ENCODE results near the gene CHGA.

CHGA gene

GRCh38 chr14:92888896-92889295, 34.1 kb upstream of the CHGA start:
- Histone ChIP-seq H3K27me3 (ENCODE audit: low read depth, low read length) (peaks cover 9% of the 10 kb centered on the region), H3K27ac (ENCODE audit: low read length) (no peak overlapping the region), H3K4me1 (ENCODE audit: control insufficient read depth in 1 of 2, insufficient read depth in 2 of 2, low read length in 2 of 2) (no peaks in the 10 kb centered on the region), H3K36me3 (ENCODE audit: control insufficient read depth in 1 of 2, insufficient read depth in 2 of 2, low read length in 2 of 2) (no peaks in the 10 kb centered on the region), H3K4me3 (ENCODE audit: low read depth in 1 of 2, low read length in 2 of 2) (no peak overlapping the region), H3K9me3 (ENCODE audit: control insufficient read depth in 1 of 2, low read length in 2 of 2) (peaks cover 10 to 13% of the 10 kb centered on the region in 2 donors)

GRCh38 chr14:92890830-92891588, 31.9 kb upstream of the CHGA start:
- Histone ChIP-seq H3K27ac (ENCODE audit: low read length) (no peak overlapping the region), H3K9me3 (ENCODE audit: control insufficient read depth in 1 of 2, low read length in 2 of 2) (peaks cover 10 to 22% of the 10 kb centered on the region in 2 donors), H3K4me1 (ENCODE audit: control insufficient read depth in 1 of 2, insufficient read depth in 2 of 2, low read length in 2 of 2) (no peaks in the 10 kb centered on the region), H3K27me3 (ENCODE audit: low read depth, low read length) (no peaks in the 10 kb centered on the region), H3K36me3 (ENCODE audit: control insufficient read depth in 1 of 2, insufficient read depth in 2 of 2, low read length in 2 of 2) (no peaks in the 10 kb centered on the region), H3K4me3 (ENCODE audit: low read depth in 1 of 2, low read length in 2 of 2) (no peak overlapping the region)

GRCh38 chr14:92892589-92892988, 30.4 kb upstream of the CHGA start:
- Histone ChIP-seq H3K27me3 (ENCODE audit: low read depth, low read length) (no peaks in the 10 kb centered on the region), H3K36me3 (ENCODE audit: control insufficient read depth in 1 of 2, insufficient read depth in 2 of 2, low read length in 2 of 2) (no peaks in the 10 kb centered on the region), H3K27ac (ENCODE audit: low read length) (no peak overlapping the region), H3K4me1 (ENCODE audit: control insufficient read depth in 1 of 2, insufficient read depth in 2 of 2, low read length in 2 of 2) (no peaks in the 10 kb centered on the region), H3K9me3 (ENCODE audit: control insufficient read depth in 1 of 2, low read length in 2 of 2) (peaks cover 10 to 22% of the 10 kb centered on the region in 2 donors), H3K4me3 (ENCODE audit: low read depth in 1 of 2, low read length in 2 of 2) (no peak overlapping the region)

DNA sequence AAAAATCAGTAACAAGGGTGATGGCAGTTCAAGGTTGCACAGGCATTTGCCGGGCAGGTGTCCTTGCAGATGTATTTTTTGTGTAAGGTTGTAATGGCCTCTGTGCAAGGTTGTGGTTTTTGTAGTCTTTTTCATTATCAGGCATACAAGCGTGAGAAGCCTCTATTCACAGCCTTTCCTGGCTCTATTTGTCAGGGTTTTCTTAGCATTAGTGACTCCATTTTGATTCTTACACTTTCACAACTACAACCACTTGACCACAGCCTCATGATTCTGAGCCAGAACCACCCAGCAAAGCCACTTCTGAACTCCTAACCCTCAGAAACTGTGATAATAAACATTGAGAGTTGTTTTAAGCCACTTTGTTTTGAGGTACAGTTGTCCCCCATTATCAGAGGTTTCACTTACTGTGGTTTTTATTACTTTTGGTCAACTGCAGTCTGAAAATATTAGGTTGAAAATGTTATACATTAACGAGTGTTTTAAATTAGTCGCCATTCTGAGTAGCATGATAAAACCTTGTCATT, 27.5 kb upstream of the CHGA start:
- Histone ChIP-seq H3K27ac (ENCODE audit: low read length) (no peak overlapping the region), H3K36me3 (ENCODE audit: control insufficient read depth in 1 of 2, insufficient read depth in 2 of 2, low read length in 2 of 2) (no peaks in the 10 kb centered on the region), H3K4me3 (ENCODE audit: low read depth in 1 of 2, low read length in 2 of 2) (no peak overlapping the region), H3K27me3 (ENCODE audit: low read depth, low read length) (no peaks in the 10 kb centered on the region), H3K9me3 (ENCODE audit: control insufficient read depth in 1 of 2, low read length in 2 of 2) (peaks cover 10 to 19% of the 10 kb centered on the region in 2 donors), H3K4me1 (ENCODE audit: control insufficient read depth in 1 of 2, insufficient read depth in 2 of 2, low read length in 2 of 2) (no peaks in the 10 kb centered on the region)

DNA sequence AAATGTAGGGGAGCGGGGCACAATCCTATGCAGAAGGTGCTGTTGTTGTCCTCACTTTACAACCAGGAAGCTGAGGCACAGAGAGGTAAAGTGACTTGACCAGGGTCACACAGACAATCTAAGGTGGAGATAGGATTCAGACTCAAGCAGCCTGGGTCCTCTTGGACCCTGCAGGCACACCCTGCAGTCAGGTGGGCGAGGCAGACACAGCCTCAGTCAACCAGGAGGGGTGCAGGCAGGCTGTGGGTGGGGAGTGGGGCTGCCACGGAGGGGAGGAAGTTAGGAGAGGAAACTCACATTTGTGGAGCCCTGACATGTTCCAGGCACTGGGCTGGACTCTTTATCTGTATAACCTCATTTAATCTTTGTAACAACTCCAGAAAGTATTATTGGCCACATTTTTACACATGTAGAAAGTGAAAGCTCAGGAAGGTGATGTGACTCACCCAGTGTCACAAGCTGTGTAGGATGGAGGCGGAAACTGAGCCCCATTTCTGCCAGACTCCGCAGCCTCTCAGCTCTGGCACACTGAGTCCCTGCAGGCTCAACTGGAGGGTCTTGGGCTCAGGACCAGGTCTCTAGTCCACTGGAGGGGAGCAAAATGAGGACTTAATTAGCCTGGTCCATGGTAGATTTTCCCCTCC, 24.9 kb upstream of the CHGA start:
- no peaks in the 10 kb centered on the region for H3K27me3 ChIP-seq (ENCODE audit: low read depth, low read length)
- H3K4me3 ChIP-seq (ENCODE audit: low read depth in 1 of 2, low read length in 2 of 2): no peak overlapping the region
- peaks cover 4 to 14% of the 10 kb centered on the region in 2 donors for H3K9me3 ChIP-seq (ENCODE audit: control insufficient read depth in 1 of 2, low read length in 2 of 2)
- H3K36me3 ChIP-seq (ENCODE audit: control insufficient read depth in 1 of 2, insufficient read depth in 2 of 2, low read length in 2 of 2): no peaks in the 10 kb centered on the region
- H3K27ac ChIP-seq (ENCODE audit: low read length): no peak overlapping the region
- no peaks in the 10 kb centered on the region for H3K4me1 ChIP-seq (ENCODE audit: control insufficient read depth in 1 of 2, insufficient read depth in 2 of 2, low read length in 2 of 2)

DNA sequence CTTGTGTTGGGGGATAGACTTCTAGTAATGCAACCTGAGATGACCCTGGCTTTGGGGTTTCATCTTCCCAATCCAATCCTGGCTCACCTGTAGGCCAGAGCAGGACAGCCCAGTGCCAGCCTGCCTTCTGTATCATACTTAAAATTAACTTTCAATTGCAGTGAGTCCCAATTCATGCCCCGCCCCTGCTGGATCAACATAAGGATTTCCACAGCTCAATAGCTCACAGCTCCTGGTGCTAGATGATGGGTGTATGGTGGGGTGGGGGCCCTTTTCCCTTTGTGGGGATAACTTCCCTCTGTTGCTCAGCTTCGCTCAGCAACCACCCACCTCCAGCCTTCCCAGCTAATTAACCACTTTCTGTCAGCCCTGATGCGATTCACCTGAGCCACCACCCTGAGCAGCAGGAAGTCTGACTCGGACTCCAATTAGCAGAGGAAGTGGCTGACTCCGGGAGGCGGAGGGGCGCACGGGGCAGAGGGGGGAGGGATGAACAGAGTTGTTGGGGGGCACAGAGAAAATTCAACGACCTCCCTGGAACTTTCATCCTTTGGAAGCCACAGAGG, 24.3 kb upstream of the CHGA start:
- no peak overlapping the region for H3K4me3 ChIP-seq (ENCODE audit: low read depth in 1 of 2, low read length in 2 of 2)
- H3K27ac ChIP-seq (ENCODE audit: low read length): no peak overlapping the region
- peaks cover 0 to 11% of the 10 kb centered on the region in 2 donors for H3K9me3 ChIP-seq (ENCODE audit: control insufficient read depth in 1 of 2, low read length in 2 of 2)
- H3K27me3 ChIP-seq (ENCODE audit: low read depth, low read length): no peaks in the 10 kb centered on the region
- no peaks in the 10 kb centered on the region for H3K36me3 ChIP-seq (ENCODE audit: control insufficient read depth in 1 of 2, insufficient read depth in 2 of 2, low read length in 2 of 2)
- H3K4me1 ChIP-seq (ENCODE audit: control insufficient read depth in 1 of 2, insufficient read depth in 2 of 2, low read length in 2 of 2): no peaks in the 10 kb centered on the region

DNA sequence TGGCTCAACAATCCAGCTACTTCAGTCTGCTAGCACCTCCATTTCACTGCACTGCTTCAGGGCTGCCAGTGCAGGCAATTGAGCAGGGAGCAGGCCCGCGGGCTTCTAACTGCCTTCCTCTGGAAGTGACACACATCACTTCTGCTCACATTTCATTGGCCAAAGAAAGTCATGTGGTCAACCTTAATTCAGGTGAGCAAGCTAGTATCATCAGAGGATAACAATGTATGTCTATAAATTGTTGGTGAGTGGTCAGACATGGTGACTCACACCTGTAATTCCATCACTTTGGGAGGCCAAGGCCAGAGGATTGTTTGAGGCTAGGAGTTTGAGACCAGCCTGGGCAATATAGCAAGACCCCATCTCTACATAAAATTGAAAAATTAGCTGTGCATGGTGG, 22.3 kb upstream of the CHGA start:
- H3K4me1 ChIP-seq (ENCODE audit: control insufficient read depth in 1 of 2, insufficient read depth in 2 of 2, low read length in 2 of 2): no peaks in the 10 kb centered on the region
- no peaks in the 10 kb centered on the region for H3K36me3 ChIP-seq (ENCODE audit: control insufficient read depth in 1 of 2, insufficient read depth in 2 of 2, low read length in 2 of 2)
- no peaks in the 10 kb centered on the region for H3K9me3 ChIP-seq (ENCODE audit: control insufficient read depth in 1 of 2, low read length in 2 of 2)
- no peaks in the 10 kb centered on the region for H3K27me3 ChIP-seq (ENCODE audit: low read depth, low read length)
- H3K27ac ChIP-seq (ENCODE audit: low read length): no peak overlapping the region
- H3K4me3 ChIP-seq (ENCODE audit: low read depth in 1 of 2, low read length in 2 of 2): no peak overlapping the region

DNA sequence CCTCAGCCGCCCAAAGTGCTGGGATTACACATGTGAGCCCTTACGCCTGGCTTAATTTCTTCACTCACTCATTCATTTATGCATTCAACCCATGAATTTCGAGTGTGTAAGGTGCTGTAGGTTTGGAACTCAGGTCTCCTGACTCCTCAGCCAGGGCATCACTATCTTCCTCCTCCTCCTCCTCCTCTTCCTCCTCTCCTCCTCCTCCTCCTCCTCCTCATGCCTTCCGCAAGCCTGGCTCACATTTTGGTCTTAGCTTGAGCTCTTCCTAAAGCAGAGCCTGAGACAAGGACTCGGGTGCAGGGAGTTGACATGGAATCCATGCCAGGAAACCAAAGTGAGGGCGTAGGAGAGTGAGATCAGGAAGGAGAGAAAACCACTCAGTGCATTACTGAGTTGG, 20.8 kb upstream of the CHGA start:
- Histone ChIP-seq H3K27me3 (ENCODE audit: low read depth, low read length) (no peaks in the 10 kb centered on the region), H3K27ac (ENCODE audit: low read length) (no peak overlapping the region), H3K9me3 (ENCODE audit: control insufficient read depth in 1 of 2, low read length in 2 of 2) (no peaks in the 10 kb centered on the region), H3K4me1 (ENCODE audit: control insufficient read depth in 1 of 2, insufficient read depth in 2 of 2, low read length in 2 of 2) (no peaks in the 10 kb centered on the region), H3K4me3 (ENCODE audit: low read depth in 1 of 2, low read length in 2 of 2) (no peak overlapping the region), H3K36me3 (ENCODE audit: control insufficient read depth in 1 of 2, insufficient read depth in 2 of 2, low read length in 2 of 2) (no peaks in the 10 kb centered on the region)

- no peaks in the 10 kb centered on the region for H3K9me3 ChIP-seq (ENCODE audit: control insufficient read depth in 1 of 2, low read length in 2 of 2)
- H3K27ac ChIP-seq (ENCODE audit: low read length): no peak overlapping the region
- no peak overlapping the region for H3K4me3 ChIP-seq (ENCODE audit: low read depth in 1 of 2, low read length in 2 of 2)
- no peaks in the 10 kb centered on the region for H3K27me3 ChIP-seq (ENCODE audit: low read depth, low read length)
- no peaks in the 10 kb centered on the region for H3K4me1 ChIP-seq (ENCODE audit: control insufficient read depth in 1 of 2, insufficient read depth in 2 of 2, low read length in 2 of 2)
- H3K36me3 ChIP-seq (ENCODE audit: control insufficient read depth in 1 of 2, insufficient read depth in 2 of 2, low read length in 2 of 2): no peaks in the 10 kb centered on the region
Measured at GRCh38 chr14:92902726-92903125, 20.2 kb upstream of the CHGA start.

DNA sequence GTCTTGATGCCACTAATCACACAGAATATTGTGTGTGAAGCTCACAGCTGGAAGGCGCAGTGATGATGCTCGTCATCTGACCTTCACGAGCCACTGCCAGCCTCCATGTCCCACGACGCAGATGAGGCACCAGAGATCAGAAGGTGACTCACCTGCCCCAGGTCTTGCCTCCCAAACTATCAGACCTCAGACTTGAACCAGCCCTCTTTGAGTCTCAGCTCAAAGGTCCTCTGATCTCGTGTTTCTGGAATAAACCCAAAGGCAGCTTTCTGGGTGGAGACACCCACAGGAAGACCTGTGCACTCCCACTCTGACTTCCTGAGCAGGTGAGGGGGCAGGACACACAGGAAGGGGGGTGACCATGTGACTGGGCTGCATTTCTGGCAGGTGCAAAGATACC, 19.6 kb upstream of the CHGA start:
- H3K27ac ChIP-seq (ENCODE audit: low read length): no peak overlapping the region
- H3K27me3 ChIP-seq (ENCODE audit: low read depth, low read length): no peaks in the 10 kb centered on the region
- H3K9me3 ChIP-seq (ENCODE audit: control insufficient read depth in 1 of 2, low read length in 2 of 2): no peaks in the 10 kb centered on the region
- no peaks in the 10 kb centered on the region for H3K4me1 ChIP-seq (ENCODE audit: control insufficient read depth in 1 of 2, insufficient read depth in 2 of 2, low read length in 2 of 2)
- no peak overlapping the region for H3K4me3 ChIP-seq (ENCODE audit: low read depth in 1 of 2, low read length in 2 of 2)
- no peaks in the 10 kb centered on the region for H3K36me3 ChIP-seq (ENCODE audit: control insufficient read depth in 1 of 2, insufficient read depth in 2 of 2, low read length in 2 of 2)

DNA sequence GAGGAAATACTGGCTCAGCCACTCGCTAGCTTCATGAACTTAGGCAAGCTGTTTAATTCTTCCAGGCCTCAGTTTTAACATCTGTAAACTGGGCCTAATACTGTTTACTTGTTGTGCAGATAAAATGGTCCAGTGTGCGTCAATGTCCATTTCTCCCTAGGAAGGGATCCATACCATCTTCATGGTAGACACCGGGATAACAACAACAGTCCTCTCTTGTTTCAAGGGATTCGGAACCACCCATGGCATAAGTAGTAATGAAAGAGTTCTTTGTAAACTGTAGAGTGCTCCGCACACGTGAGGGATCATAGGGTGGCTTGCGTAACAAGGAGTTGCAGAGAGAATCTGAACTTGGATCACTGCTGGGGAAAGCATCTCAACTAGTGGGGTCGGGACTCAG, 17.3 kb upstream of the CHGA start:
- H3K27me3 ChIP-seq (ENCODE audit: low read depth, low read length): no peaks in the 10 kb centered on the region
- no peak overlapping the region for H3K27ac ChIP-seq (ENCODE audit: low read length)
- no peaks in the 10 kb centered on the region for H3K9me3 ChIP-seq (ENCODE audit: control insufficient read depth in 1 of 2, low read length in 2 of 2)
- H3K4me3 ChIP-seq (ENCODE audit: low read depth in 1 of 2, low read length in 2 of 2): no peak overlapping the region
- H3K4me1 ChIP-seq (ENCODE audit: control insufficient read depth in 1 of 2, insufficient read depth in 2 of 2, low read length in 2 of 2): no peaks in the 10 kb centered on the region
- H3K36me3 ChIP-seq (ENCODE audit: control insufficient read depth in 1 of 2, insufficient read depth in 2 of 2, low read length in 2 of 2): no peaks in the 10 kb centered on the region

Measured in muscle layer of duodenum (tissue), 2 donors.